ENCODE data around the gene SEC23IP. TPM values are rescaled to one million over a fixed set of nuclear protein-coding genes. Genes with fewer than 3 reads are reported as not detected.

SEC23IP gene
- polyA plus RNA-seq, 1 donor (not counting 4 experiments of a cell fraction or from before 2014, with no cell fraction given) = 36.9 TPM

DNA sequence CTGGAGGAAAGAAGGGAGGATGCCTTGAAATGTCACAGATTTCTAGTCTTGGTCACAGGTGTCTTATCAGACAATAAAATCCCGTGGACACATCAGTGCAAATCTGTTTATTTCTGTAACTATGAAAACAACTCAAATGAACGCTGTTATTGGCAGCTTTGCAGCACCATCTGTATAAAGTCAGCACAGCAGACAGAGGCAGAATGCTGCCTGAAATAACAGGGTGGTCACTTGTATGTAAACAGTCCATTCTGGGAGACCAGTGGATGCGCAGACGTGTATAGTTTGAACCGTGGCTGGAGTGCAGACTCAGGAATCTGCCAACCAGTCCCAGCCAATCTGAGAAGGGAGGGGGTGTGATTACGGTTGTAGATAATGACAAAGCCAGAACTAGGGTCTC, 54.8 kb downstream of the SEC23IP start:
- H3K9me3 ChIP-seq (ENCODE audit: control insufficient read depth, low read depth, low read length) = no peaks in the 10 kb centered on the region
- dilution Hi-C loops (cut with MboI; ENCODE audit: extremely low pct_ligation_motif_present, low sequenced_read_pairs) = no loop called here
- H4K20me1 ChIP-seq (ENCODE audit: control insufficient read depth, extremely low read depth, insufficient read depth, low read length) = no peaks in the 10 kb centered on the region
- H3K36me3 ChIP-seq (ENCODE audit: control insufficient read depth in 2 of 2, extremely low read depth in 1 of 2, insufficient read depth in 2 of 2, low read length in 2 of 2) = peaks cover 9 to 10% of the 10 kb centered on the region in 2 experiments
- TF ChIP-seq, protein P1, sequence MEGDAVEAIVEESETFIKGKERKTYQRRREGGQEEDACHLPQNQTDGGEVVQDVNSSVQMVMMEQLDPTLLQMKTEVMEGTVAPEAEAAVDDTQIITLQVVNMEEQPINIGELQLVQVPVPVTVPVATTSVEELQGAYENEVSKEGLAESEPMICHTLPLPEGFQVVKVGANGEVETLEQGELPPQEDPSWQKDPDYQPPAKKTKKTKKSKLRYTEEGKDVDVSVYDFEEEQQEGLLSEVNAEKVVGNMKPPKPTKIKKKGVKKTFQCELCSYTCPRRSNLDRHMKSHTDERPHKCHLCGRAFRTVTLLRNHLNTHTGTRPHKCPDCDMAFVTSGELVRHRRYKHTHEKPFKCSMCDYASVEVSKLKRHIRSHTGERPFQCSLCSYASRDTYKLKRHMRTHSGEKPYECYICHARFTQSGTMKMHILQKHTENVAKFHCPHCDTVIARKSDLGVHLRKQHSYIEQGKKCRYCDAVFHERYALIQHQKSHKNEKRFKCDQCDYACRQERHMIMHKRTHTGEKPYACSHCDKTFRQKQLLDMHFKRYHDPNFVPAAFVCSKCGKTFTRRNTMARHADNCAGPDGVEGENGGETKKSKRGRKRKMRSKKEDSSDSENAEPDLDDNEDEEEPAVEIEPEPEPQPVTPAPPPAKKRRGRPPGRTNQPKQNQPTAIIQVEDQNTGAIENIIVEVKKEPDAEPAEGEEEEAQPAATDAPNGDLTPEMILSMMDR (optimal IDR thresholded peaks at IDR 0.05 in 1 of 3, IDR thresholded peaks at IDR 0.05 in 1 of 3, conservative IDR thresholded peaks at IDR 0.05 in 1 of 3; ENCODE audit: extremely low read depth in 1 of 3, insufficient read depth in 2 of 3, low read length in 3 of 3) = no peak
- no peak for TF ChIP-seq EZH2 (IDR thresholded peaks at IDR 0.05; ENCODE audit: low read length)
- no peak overlapping the region for H3K27ac ChIP-seq (ENCODE audit: control insufficient read depth, insufficient read depth, low read length)
- H3K4me2 ChIP-seq (ENCODE audit: control insufficient read depth, extremely low read depth, insufficient read depth, low read depth, low read length) = no peak overlapping the region
- no peak overlapping the region for H3K4me3 ChIP-seq (ENCODE audit: control insufficient read depth in 2 of 3, extremely low read depth in 1 of 3, insufficient read depth in 2 of 3, low read depth in 1 of 3, low read length in 3 of 3)
- H3K27me3 ChIP-seq (ENCODE audit: control insufficient read depth, extremely low read depth, insufficient read depth, low read length) = no peaks in the 10 kb centered on the region
- no peak for FAIRE-seq
- DNase-seq (ENCODE audit: low read depth, low spot score) = no peak
- H3K9me1 ChIP-seq (ENCODE audit: control insufficient read depth, extremely low read depth, insufficient read depth, low read length) = no peaks in the 10 kb centered on the region
- no peaks in the 10 kb centered on the region for H3K79me2 ChIP-seq (ENCODE audit: control insufficient read depth, insufficient read depth, low read length)
- H3K4me1 ChIP-seq (ENCODE audit: control insufficient read depth, extremely low read depth, insufficient read depth, low read length) = no peaks in the 10 kb centered on the region
- no peak overlapping the region for H3K9ac ChIP-seq (ENCODE audit: control insufficient read depth, extremely low read depth, insufficient read depth, low read length)
- no peak overlapping the region for H2AFZ ChIP-seq (ENCODE audit: control insufficient read depth, low read length)

DNA sequence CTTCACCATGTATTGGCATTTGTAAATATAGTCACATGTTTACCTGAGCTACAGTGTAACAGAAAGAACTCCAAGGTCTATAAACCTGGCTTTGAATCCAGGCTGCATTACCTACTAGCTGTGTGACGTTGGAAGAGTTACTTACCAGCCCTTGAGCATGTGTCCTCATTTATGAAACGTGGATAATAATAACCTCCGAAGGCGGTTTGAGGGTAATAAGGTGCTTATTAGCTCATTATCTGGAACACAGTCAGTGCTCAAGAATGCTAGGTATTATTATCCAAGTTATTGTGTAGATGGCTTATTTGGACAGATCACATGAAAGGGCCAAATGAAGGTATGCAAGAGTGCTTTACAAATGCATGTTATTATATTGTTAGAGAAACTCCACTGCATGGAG, 64.9 kb downstream of the SEC23IP start:
- Histone ChIP-seq H2AFZ (ENCODE audit: control insufficient read depth, low read length) (no peak overlapping the region), H3K36me3 (ENCODE audit: control insufficient read depth in 2 of 2, extremely low read depth in 1 of 2, insufficient read depth in 2 of 2, low read length in 2 of 2) (peaks cover 0 to under 1% of the 10 kb centered on the region in 2 experiments), H3K9me3 (ENCODE audit: control insufficient read depth, low read depth, low read length) (no peaks in the 10 kb centered on the region), H3K4me1 (ENCODE audit: control insufficient read depth, extremely low read depth, insufficient read depth, low read length) (no peaks in the 10 kb centered on the region), H4K20me1 (ENCODE audit: control insufficient read depth, extremely low read depth, insufficient read depth, low read length) (no peaks in the 10 kb centered on the region), H3K4me3 (ENCODE audit: control insufficient read depth in 2 of 3, extremely low read depth in 1 of 3, insufficient read depth in 2 of 3, low read depth in 1 of 3, low read length in 3 of 3) (no peak overlapping the region), H3K9ac (ENCODE audit: control insufficient read depth, extremely low read depth, insufficient read depth, low read length) (no peak overlapping the region), H3K27ac (ENCODE audit: control insufficient read depth, insufficient read depth, low read length) (no peak overlapping the region), H3K79me2 (ENCODE audit: control insufficient read depth, insufficient read depth, low read length) (no peaks in the 10 kb centered on the region), H3K27me3 (ENCODE audit: control insufficient read depth, extremely low read depth, insufficient read depth, low read length) (no peaks in the 10 kb centered on the region), H3K9me1 (ENCODE audit: control insufficient read depth, extremely low read depth, insufficient read depth, low read length) (no peaks in the 10 kb centered on the region), H3K4me2 (ENCODE audit: control insufficient read depth, extremely low read depth, insufficient read depth, low read depth, low read length) (no peak overlapping the region)
- TF ChIP-seq, protein P1 (optimal IDR thresholded peaks at IDR 0.05 in 1 of 3, IDR thresholded peaks at IDR 0.05 in 1 of 3, conservative IDR thresholded peaks at IDR 0.05 in 1 of 3; ENCODE audit: extremely low read depth in 1 of 3, insufficient read depth in 2 of 3, low read length in 3 of 3) = no peak
- TF ChIP-seq EZH2 (IDR thresholded peaks at IDR 0.05; ENCODE audit: low read length) = no peak
- dilution Hi-C loops (cut with MboI; ENCODE audit: extremely low pct_ligation_motif_present, low sequenced_read_pairs) = no loop called here
- no peak for DNase-seq (ENCODE audit: low read depth, low spot score)
- FAIRE-seq = no peak

Data from keratinocyte (primary cell).